GM19452 (cell line): ENCODE results near the gene GORAB.

ENCODE experiments used
- ATAC-seq: cut with Tn5 transposase; IDR thresholded peaks from one replicate; pipeline ENCODE4 v1.9.1; 2021; ENCODE audit not compliant: unreplicated experiment

GORAB gene

DNA sequence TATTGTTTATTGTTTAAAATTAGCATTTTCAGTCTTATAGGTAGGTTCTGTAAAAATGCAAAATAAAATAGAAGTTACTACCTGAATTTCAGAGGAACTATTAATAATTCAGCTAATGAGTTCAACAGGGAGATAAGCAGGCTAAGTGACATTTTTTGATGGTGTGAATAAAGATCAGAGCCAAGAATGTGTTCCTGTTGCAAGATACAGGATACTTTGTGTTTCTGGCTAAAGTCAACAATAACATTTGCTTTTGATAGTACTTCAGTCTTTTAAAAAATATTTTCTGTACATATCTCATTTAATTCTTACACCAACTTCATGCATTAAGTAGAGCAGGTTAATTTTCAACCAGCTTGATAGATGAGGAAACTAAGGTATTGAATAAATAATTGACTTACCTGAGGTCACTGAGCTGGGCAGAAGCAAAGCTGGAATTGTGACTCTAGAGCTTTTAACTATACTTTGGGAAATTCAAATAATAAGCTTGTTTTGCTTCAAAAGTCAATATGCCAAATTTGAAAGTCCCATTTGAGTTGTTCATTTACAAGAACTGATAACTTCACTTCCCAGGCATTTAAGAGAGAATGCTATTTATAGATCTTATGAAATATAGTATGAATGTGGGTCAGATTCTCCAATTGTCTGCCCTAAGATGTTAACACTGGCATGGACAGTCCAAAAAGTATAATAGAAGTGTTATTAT is 6.0 kb downstream of the GORAB start:
- ATAC-seq: no peak

DNA sequence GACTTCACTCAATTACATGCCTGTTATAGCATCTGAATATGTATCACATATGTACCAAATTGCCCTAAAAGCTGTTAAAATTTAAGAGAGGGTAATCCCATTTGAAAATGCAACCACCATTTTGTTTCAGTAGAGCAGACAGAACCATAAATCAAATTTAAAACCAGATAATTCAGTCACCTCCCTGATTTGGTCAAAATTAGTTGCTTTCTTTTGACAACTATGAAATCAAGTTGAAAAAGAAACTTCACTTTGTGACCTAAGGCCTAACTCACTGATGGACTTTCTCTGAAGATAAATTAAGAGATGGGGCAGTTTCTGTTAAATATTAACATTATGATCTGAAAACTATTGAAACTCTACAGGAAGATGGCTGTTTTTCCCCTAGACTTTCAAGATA is 6.7 kb downstream of the GORAB start:
- ATAC-seq: no peak

DNA sequence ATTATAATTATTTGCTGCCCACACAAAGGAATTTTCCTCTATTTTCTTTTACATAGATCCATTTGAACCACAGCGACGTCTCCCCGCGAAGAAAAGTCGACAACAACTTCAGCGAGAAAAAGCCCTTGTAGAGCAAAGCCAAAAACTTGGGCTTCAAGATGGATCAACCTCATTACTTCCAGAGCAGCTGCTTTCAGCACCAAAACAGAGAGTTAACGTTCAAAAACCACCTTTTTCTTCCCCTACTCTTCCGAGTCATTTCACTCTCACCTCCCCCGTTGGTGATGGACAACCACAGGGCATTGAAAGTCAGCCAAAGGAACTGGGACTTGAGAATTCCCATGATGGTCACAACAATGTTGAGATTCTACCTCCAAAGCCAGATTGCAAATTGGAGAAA is 7.2 kb downstream of the GORAB start:
- no peak for ATAC-seq

GRCh38 chr1:170544624-170545023 is 12.7 kb downstream of the GORAB start:
- no peak for ATAC-seq

DNA sequence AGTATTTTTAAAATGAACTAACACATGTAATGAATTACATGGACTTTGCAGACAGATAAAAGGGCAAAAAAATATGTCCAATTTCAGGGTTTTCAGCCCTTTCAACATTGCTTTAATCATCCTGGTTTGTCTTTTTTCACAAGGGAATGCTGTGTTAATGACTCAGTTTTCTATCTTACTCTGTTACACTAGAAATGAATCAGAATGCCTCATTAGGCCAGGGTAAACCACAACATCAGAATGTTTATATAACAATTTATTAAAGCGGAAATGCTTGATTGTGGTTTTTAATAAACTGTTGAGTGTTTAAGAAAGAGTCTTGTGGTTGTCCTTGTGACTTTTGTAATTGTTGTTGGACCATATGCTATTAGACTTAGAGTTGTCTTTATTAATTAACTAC is 13.5 kb downstream of the GORAB start:
- no peak for ATAC-seq

DNA sequence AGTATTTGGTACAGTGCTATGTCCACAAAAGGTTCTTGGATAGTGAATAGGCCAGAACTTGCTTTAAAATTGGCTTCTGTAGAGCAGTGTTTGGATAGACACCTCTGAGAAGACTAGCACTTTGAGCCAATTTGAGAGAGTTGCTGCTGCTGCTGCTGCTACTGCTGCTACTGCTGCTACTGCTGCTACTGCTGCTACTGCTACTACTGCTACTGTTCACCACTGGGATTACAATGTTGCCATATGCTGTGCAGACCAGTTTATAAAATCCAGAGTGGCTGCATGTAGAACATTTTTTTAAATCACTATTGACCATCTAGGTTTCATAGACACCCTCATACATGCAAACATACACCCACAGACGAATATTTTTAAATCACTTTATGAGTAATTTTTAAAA is 15.3 kb downstream of the GORAB start:
- no peak for ATAC-seq

- no peak for ATAC-seq
Measured at GRCh38 chr1:170548497-170548896, 16.5 kb downstream of the GORAB start.

GRCh38 chr1:170555370-170555769 is 23.4 kb downstream of the GORAB start:
- ATAC-seq: no peak

DNA sequence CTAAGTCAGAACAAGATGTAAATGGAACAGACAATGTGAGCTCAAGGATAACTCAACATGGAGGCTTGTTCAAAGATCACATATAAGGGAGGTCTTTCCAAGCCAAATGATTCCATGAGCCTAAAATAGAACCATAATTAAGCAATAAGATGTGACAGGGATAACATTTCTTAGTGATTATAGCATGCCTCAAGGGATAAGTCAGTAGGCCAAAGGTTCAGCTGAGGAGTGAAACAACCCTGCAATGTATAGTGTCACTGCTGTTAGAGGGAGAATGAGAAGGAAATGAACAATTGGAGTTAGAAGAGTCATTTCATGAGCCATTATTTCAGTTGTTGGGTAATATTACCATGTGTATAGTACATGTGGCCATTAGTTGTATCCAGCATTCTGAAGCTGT is 25.0 kb downstream of the GORAB start:
- no peak for ATAC-seq

DNA sequence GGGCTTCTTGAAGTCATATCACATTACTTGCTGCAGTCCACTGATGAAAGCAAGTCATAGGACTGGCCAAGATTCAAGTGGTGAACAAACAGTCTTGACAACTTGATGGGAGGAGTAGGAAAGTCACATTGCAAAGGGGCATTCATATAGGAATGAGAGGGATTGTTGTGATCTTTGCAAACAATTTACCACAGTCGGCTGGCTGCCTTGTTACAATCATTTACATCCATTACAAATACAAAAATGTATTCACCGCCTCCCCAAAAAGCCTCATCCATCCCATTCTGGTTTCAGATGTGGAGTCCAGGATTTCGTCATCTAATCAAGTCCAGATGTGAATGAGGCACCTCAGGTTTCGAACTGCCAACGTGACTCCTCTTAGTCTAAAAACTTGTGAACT is 26.8 kb downstream of the GORAB start:
- ATAC-seq: no peak

DNA sequence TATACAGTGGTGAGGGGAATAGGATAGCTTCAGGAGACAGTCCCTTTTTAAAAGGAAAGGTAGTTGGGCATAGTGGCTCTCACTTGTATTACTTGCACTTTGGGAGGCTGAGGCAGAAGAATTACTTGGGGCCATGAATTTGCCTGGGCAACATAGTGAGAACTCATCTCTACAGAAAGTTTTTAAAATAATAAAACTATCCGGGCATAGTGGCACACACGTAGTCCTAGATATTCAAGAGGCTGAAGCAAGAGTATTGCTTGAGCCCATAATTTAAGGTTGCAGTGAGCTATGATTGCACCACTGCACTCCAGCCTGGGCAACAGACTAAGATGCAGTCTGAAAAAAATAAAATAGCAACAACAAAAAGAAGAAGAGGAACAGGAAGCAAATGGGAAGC is 27.2 kb downstream of the GORAB start:
- ATAC-seq: no peak

DNA sequence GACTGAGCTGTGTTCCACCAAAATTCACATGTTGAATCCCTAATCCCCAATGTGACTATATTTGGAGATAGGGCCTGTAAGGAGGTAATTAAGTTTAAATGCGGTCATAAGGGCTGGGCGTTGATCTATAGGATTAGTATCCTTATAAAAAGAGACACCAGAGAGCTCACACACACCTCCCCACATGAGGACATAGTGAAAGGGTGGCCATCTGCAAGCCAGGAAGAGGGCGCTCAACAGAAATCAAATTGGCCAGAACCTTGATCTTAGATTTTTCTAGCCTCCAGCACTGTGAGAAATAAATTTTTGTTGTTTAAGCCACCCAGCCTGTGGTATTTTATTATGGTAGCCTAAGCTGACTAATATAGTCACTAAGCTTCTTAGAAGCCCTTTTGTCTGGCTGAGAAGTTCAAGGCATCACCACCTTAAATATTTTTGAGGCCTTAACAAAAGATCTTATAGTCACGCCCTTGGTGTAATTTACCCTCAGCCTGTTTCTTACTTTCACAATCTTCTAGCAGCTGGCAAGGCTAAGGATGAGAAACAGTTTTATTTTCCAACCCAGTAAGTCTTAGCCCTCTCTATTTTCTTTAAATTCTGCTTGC is 28.8 kb downstream of the GORAB start:
- ATAC-seq: no peak

- ATAC-seq: no peak
Measured at GRCh38 chr1:170562646-170563338, 30.8 kb downstream of the GORAB start.

DNA sequence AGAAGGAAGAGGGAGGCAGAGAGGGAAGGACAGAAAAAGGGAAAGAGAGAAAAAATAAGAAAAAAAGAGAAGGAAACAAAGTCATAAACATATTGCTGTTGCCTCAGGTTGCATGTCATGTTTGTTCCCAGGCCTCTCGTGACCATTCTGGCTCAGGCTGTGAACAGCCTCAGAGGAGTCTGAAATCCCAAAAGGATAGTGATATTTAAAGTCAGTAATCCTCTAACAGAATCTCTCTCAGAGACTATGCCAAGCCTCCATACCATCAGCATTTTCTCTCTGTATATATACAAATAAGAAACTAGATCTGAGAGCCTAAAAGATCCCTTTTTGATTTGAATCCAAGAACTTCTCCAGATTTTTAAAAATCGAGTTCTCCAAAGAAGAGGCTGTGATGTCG is 35.2 kb downstream of the GORAB start:
- ATAC-seq: no peak

DNA sequence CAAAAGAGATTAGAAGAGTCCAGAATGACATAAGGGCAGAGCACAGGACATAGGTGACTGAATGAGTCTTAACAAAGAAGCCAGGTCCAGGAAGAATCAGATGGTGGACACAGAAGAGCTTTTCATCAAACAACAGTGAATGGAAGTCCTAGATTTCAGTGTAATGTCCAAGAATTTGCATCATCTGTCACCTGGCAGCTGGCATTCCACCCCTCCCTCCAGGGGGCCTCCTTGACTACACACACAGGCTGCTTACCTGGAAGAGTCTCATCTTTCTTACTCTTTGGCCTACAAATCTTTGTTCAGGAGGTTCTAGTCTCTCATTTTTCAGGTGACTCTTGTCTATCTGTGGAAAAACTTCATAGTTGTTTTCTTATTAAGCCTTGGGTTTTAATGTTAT is 36.2 kb downstream of the GORAB start:
- no peak for ATAC-seq

GRCh38 chr1:170576980-170577379 is 45.0 kb downstream of the GORAB start:
- no peak for ATAC-seq

DNA sequence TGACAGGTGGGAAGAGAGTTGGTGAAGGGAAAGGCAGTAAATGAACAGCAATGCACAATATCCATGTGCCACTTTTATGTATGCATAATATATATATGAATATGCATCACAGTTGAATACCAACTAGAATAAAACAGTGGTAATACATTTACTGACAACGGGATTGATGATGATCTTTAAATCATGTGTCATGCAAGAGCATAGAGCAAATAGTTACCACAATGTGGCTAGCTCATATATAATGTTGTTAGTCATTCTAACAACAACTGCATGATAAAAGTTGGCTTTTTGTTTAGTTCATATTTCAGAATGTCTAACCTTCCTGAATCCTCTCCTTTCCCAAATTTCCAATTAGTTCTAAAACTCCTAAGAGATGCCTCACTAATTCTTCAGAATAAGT is 46.4 kb downstream of the GORAB start:
- no peak for ATAC-seq

DNA sequence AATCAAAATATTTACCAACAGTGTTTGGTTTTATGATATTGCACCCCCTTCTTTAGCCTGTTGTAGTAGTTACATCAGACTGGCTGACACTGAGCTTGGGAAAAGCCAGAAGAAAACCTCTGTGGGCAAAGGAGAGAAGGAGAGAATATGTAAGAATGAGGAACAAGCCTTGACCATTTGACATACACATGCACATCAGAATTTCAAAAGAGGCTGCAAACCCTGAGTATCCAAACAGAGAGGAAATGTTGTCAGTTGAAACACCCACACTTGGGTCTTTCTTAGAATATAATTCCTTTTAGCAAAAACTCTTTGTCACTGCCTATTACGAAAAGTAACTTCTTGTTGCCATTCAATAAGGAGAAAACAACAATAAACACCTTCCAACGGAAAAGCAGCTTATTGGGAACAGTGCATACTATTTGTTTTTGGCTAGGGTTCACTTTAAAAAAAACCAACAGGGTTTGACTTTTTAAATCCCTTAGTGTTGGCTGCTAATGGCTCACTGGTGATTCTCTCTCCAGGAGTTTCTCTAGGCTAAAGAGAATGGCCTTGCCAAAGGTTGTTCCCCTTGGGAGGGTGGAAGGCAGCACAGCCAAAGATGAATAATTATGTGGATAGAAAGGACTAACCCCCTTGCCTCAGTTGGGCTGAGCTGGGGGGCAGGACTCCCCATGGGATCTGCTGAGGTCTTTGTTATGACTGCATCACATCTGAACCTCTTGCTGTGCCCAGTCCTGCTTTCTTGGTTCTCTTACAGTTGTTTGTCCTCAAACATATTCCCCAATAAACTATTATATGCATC is 48.9 kb downstream of the GORAB start:
- ATAC-seq: no peak

DNA sequence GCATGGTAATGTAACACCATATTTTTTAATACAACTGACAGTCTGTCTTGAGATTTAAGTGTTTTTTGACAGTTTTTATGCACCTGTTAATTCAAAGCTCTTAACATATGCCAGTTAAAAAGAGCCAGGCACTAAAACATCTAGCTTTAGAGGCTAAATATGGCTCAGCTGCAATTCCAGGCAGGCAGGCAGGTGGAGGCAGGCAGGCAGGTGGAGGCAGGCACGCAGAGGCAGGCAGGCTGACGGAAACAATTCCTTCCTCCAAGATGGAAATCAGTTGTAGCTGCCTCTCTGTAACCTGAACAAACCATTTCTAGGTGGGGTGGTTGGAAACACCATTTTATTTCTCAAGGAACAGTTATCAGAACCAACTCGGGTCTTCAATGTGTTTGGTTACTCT is 51.2 kb downstream of the GORAB start:
- no peak for ATAC-seq

- ATAC-seq: no peak
Measured at GRCh38 chr1:170586321-170587252, 54.6 kb downstream of the GORAB start.

DNA sequence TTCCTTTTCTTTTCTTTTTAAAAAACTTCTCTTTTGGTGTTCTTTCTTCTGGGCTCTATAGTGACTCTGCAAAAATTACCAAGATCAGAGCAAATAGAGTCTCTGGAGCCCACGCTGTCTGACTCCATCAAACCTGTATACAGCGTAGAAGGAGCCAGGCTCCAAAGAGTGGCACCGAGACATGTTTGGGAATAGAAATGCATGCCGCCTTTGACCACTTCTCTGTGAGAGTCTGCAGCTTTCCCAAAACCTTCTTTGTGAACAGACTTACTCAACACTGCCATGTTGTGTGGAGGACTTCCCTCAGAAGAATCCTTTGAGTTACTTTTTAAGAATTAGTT is 55.3 kb downstream of the GORAB start:
- no peak for ATAC-seq
